HCT116 (cell line): ENCODE results near the gene TTBK1. TPM values are rescaled to one million over a fixed set of nuclear protein-coding genes. Genes with fewer than 3 reads are reported as not detected.

Experiments used
- ATAC-seq: fragments of 200-7000 bp; cut with Tn5 transposase; 2 replicates; pipeline ENCODE4 v1.9.1; 2020; ENCODE audit warnings: mild to moderate bottlenecking, moderate library complexity
- BruUV-seq: library from RNA; stranded (reverse); fragments of 400-500 nt; replicated peaks from 2 replicates; lab custom pipeline; 2021; lab: Mats Ljungman, UMichigan
- CTCF ChIA-PET: fragments of 300-600 bp; sonication (Branson Sonifier 250); formaldehyde crosslinking; loops from one replicate; lab custom pipeline; 2021; ENCODE audit warnings: antibody characterized with exemption; lab: Charles Lee
- POLR2A ChIA-PET: fragments of 300-600, 350-600 bp; sonication (Branson Sonifier 250); formaldehyde crosslinking; loops from one replicate; lab custom pipeline; 2021; ENCODE audit warnings: antibody characterized with exemption; lab: Charles Lee
- RAD21 ChIA-PET, 2 experiments: fragments of 300-600 bp; sonication (Branson Sonifier 250); formaldehyde crosslinking; loops; one replicate each; lab custom pipeline; 2023; ENCODE audit warnings: low total read pairs in 2 of 2; ENCODE audit not compliant: uncharacterized antibody in 2 of 2, unreplicated experiment in 2 of 2, low non-redundant PET in 1 of 2; lab: Charles Lee
- DNase-seq: peaks from one replicate; pipeline ENCODE4 v3.0.0-alpha.2; 2010; ENCODE audit warnings: low read depth, low spot score
- H2AFZ ChIP-seq: fragments of 200-600 bp; shearing (Covaris generic), sonication (generic); 2 replicates; pipeline ENCODE4 v1.6.1; 2017; ENCODE audit warnings: low read depth, mixed run types, mixed read lengths, antibody characterized with exemption, low read length; ENCODE audit not compliant: poor library complexity, severe bottlenecking
- H3K27ac ChIP-seq: 2 replicates; pipeline ENCODE4 v1.5.1; 2012; ENCODE audit warnings: low read depth, low read length
- H3K27me3 ChIP-seq: fragments of 200-600 bp; sonication (generic); 2 replicates; pipeline ENCODE4 v1.6.1; 2016; ENCODE audit warnings: mixed run types, low read length, mixed read lengths; ENCODE audit not compliant: insufficient read depth
- H3K36me3 ChIP-seq, 2 experiments: fragments of 200-500 bp in 1 of 2; fragments of 200-600 bp in 1 of 2; sonication (Bioruptor generic) in 1 of 2; sonication (generic) in 1 of 2; 2 replicates each; pipeline versions ENCODE4 v1.5.1 to v1.6.1; 2014 to 2016; ENCODE audit warnings: low read length in 2 of 2, inconsistent platforms in 1 of 2, mixed read lengths in 1 of 2, mixed run types in 1 of 2; ENCODE audit not compliant: insufficient read depth in 2 of 2, control insufficient read depth in 1 of 2
- H3K4me1 ChIP-seq, 2 experiments: fragments of 200-600 bp in 1 of 2; sonication (generic) in 1 of 2; 2 replicates each; pipeline versions ENCODE4 v1.5.1 to v1.6.1; 2012 to 2017; ENCODE audit warnings: low read length in 2 of 2, inconsistent platforms in 1 of 2, mild to moderate bottlenecking in 1 of 2, mixed read lengths in 1 of 2, mixed run types in 1 of 2, moderate library complexity in 1 of 2; ENCODE audit not compliant: insufficient read depth in 2 of 2, control insufficient read depth in 1 of 2
- H3K4me2 ChIP-seq: fragments of 200-600 bp; sonication (generic); 2 replicates; pipeline ENCODE4 v1.6.1; 2017; ENCODE audit warnings: mixed run types, low read length, mixed read lengths
- H3K4me3 ChIP-seq, 2 experiments: fragments of 200-600 bp in 1 of 2; sonication (generic) in 1 of 2; replicated peaks in 1 of 2; 2 replicates each; pipeline ENCODE4 v1.5.1; 2011 to 2016; ENCODE audit warnings: low read length in 2 of 2, control low read depth in 1 of 2, low read depth in 1 of 2, mild to moderate bottlenecking in 1 of 2, mixed read lengths in 1 of 2, mixed run types in 1 of 2
- H3K79me2 ChIP-seq: fragments of 200-600 bp; sonication (generic); 2 replicates; pipeline ENCODE4 v1.6.1; 2017; ENCODE audit warnings: mild to moderate bottlenecking, mixed run types, low read length, moderate library complexity, mixed read lengths; ENCODE audit not compliant: insufficient read depth
- H3K9ac ChIP-seq: fragments of 200-600 bp; sonication (generic); 2 replicates; pipeline ENCODE4 v1.6.1; 2016; ENCODE audit warnings: low read length, mixed read lengths
- H3K9me2 ChIP-seq: fragments of 200-600 bp; sonication (generic), shearing (Covaris generic); 2 replicates; pipeline ENCODE4 v1.6.1; 2017; ENCODE audit warnings: mixed run types, mild to moderate bottlenecking, moderate library complexity; ENCODE audit not compliant: insufficient read depth
- H3K9me3 ChIP-seq, 2 experiments: fragments of 200-500 bp in 1 of 2; fragments of 200-600 bp in 1 of 2; sonication (Bioruptor generic) in 1 of 2; sonication (generic) in 1 of 2; 2 replicates each; pipeline ENCODE4 v1.6.1; 2014 to 2017; ENCODE audit warnings: low read length in 2 of 2, mixed read lengths in 2 of 2, inconsistent platforms in 1 of 2, low read depth in 1 of 2, mild to moderate bottlenecking in 1 of 2, mixed run types in 1 of 2, moderate library complexity in 1 of 2; ENCODE audit not compliant: control insufficient read depth in 1 of 2, insufficient read depth in 1 of 2
- H4K20me1 ChIP-seq: fragments of 200-600 bp; sonication (generic), shearing (Covaris generic); 2 replicates; pipeline ENCODE4 v1.6.1; 2017; ENCODE audit warnings: mixed run types, mild to moderate bottlenecking, moderate library complexity; ENCODE audit not compliant: insufficient read depth
- CBX3 ChIP-seq: IDR thresholded peaks from 2 replicates; pipeline ENCODE4 v1.6.1; 2012; ENCODE audit warnings: low read depth
- CEBPB ChIP-seq: IDR thresholded peaks from 2 replicates; pipeline ENCODE4 v1.6.1; 2012; ENCODE audit warnings: low read depth
- EGR1 ChIP-seq: IDR thresholded peaks from 2 replicates; pipeline ENCODE4 v1.6.1; 2012; ENCODE audit warnings: low read depth
- EZH2 ChIP-seq: fragments of 200-600 bp; sonication (generic); IDR thresholded peaks from 2 replicates; pipeline ENCODE4 v1.6.1; 2017; ENCODE audit warnings: antibody characterized with exemption, mixed run types
- EZH2phosphoT487 ChIP-seq: fragments of 200-600 bp; IDR thresholded peaks from 2 replicates; pipeline ENCODE4 v1.6.1; 2018; ENCODE audit warnings: antibody characterized with exemption, borderline replicate concordance
- FOSL1 ChIP-seq: IDR thresholded peaks from 2 replicates; pipeline ENCODE4 v1.6.1; 2012; ENCODE audit warnings: low read depth
- JUND ChIP-seq: IDR thresholded peaks from 2 replicates; pipeline ENCODE4 v1.6.1; 2012
- POLR2A ChIP-seq: IDR thresholded peaks from 2 replicates; pipeline ENCODE4 v1.7.0; 2011; ENCODE audit warnings: borderline replicate concordance; ENCODE audit not compliant: insufficient read depth, insufficient read length; ENCODE audit errors: extremely low read depth
- POLR2AphosphoS5 ChIP-seq: IDR thresholded peaks from 2 replicates; pipeline ENCODE4 v1.6.1; 2011; ENCODE audit warnings: mild to moderate bottlenecking, low read depth, low read length, moderate library complexity
- RAD21 ChIP-seq: IDR thresholded peaks from 2 replicates; pipeline ENCODE4 v1.6.1; 2012; ENCODE audit warnings: low read depth, mild to moderate bottlenecking
- SIN3A ChIP-seq: IDR thresholded peaks from 2 replicates; pipeline ENCODE4 v1.6.1; 2012; ENCODE audit warnings: low read depth
- SP1 ChIP-seq: IDR thresholded peaks from 2 replicates; pipeline ENCODE4 v1.6.1; 2012; ENCODE audit warnings: low read depth
- YY1 ChIP-seq: IDR thresholded peaks from 2 replicates; pipeline ENCODE4 v1.6.1; 2011; ENCODE audit warnings: low read length, low read depth, moderate library complexity, mild to moderate bottlenecking; ENCODE audit not compliant: insufficient replicate concordance; ENCODE audit errors: extremely low read depth
- ZNF274 ChIP-seq: fragments of 200-500 bp; sonication (Bioruptor generic); IDR thresholded peaks from 2 replicates; pipeline ENCODE4 v1.6.1; 2014; ENCODE audit warnings: mild to moderate bottlenecking, low read depth, low read length, inconsistent platforms
- intact Hi-C: fragments of 100-400 bp; cut with micrococcal nuclease; formaldehyde crosslinking; loops from 2 replicates; pipeline ENCODE4 v1.10.0; 2022
- total RNA-seq: library from RNA; stranded (reverse); gene quantifications from one replicate; pipeline ENCODE4 v1.2.1, GENCODE V29; 2021; ENCODE audit not compliant: unreplicated experiment
- TF ChIP-seq, protein P1 (sequence below), 3 experiments: fragments of 200-600 bp in 1 of 3; sonication (generic) in 1 of 3; IDR thresholded peaks in 2 of 3; conservative IDR thresholded peaks in 1 of 3; 2 replicates each; pipeline ENCODE4 v1.5.1; 2012 to 2017; ENCODE audit warnings: low read depth in 2 of 3, low read length in 2 of 3, antibody characterized with exemption in 1 of 3, borderline replicate concordance in 1 of 3, control low read depth in 1 of 3, mild to moderate bottlenecking in 1 of 3, mixed read lengths in 1 of 3, mixed run types in 1 of 3, moderate library complexity in 1 of 3; ENCODE audit not compliant: insufficient read depth in 1 of 3
- TF ChIP-seq, protein P2 (sequence below): IDR thresholded peaks from 2 replicates; pipeline ENCODE4 v1.6.1; 2012
- TF ChIP-seq, protein P3 (sequence below): IDR thresholded peaks from 2 replicates; pipeline ENCODE4 v1.6.1; 2012
- TF ChIP-seq, protein P4 (sequence below): IDR thresholded peaks from 2 replicates; pipeline ENCODE4 v1.6.1; 2011; ENCODE audit warnings: mild to moderate bottlenecking, low read length, moderate library complexity; ENCODE audit not compliant: insufficient replicate concordance; ENCODE audit errors: extremely low read depth
- TF ChIP-seq, protein P5 (sequence below): IDR thresholded peaks from 2 replicates; pipeline ENCODE4 v1.6.1; 2012; ENCODE audit warnings: low read depth

The TTBK1 gene
- total RNA-seq, 1 experiment from 2014 or later, result not detected

DNA sequence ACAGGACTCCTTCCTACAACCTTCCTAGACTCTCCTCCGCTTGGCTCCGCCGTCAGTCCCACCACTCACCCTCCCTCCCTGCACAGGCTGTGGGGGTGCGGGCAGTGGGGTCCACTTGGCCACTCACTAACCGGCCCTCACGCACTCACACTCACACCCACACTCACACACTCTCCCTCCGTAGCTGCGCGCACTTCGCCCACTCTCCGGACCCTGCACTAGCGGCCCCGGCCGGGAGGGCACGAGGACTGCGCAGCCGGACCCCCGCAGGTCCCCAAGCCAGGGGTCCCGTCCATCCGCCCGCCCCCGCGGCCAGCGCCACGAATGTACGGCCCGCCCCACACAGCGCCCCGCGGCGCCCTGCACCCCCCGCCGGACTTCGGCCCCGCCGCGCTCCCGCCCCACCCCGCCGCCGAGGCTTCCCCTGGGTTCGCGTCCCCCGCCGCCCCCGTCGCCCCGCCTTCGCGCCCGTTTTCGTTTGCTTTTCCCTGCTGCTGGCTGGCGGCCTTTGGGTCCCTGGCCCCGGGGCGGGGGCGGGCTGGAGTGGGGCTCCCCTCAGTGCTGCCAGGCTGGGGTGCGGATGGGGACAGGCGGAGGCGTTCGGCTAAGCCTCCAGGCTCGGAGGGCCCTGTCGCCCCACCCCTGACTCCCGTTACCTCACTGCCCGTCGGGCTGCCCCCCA is 31.8 kb downstream of the TTBK1 start:
- no peak for TF ChIP-seq SIN3A
- TF ChIP-seq EZH2, result no peak
- no peak for TF ChIP-seq RAD21
- TF ChIP-seq, protein P1, sequence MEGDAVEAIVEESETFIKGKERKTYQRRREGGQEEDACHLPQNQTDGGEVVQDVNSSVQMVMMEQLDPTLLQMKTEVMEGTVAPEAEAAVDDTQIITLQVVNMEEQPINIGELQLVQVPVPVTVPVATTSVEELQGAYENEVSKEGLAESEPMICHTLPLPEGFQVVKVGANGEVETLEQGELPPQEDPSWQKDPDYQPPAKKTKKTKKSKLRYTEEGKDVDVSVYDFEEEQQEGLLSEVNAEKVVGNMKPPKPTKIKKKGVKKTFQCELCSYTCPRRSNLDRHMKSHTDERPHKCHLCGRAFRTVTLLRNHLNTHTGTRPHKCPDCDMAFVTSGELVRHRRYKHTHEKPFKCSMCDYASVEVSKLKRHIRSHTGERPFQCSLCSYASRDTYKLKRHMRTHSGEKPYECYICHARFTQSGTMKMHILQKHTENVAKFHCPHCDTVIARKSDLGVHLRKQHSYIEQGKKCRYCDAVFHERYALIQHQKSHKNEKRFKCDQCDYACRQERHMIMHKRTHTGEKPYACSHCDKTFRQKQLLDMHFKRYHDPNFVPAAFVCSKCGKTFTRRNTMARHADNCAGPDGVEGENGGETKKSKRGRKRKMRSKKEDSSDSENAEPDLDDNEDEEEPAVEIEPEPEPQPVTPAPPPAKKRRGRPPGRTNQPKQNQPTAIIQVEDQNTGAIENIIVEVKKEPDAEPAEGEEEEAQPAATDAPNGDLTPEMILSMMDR (IDR thresholded peaks at IDR 0.05 in 2 of 3, conservative IDR thresholded peaks at IDR 0.05 in 1 of 3; ENCODE audit: borderline replicate concordance in 1 of 3, insufficient read depth in 1 of 3, low read depth in 2 of 3, low read length in 2 of 3), result no peak
- TF ChIP-seq YY1, result no peak
- TF ChIP-seq, protein P2, sequence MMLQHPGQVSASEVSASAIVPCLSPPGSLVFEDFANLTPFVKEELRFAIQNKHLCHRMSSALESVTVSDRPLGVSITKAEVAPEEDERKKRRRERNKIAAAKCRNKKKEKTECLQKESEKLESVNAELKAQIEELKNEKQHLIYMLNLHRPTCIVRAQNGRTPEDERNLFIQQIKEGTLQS, result no peak
- no peak for TF ChIP-seq POLR2AphosphoS5
- no peak for TF ChIP-seq ZNF274
- TF ChIP-seq EGR1, result no peak
- TF ChIP-seq, protein P3, sequence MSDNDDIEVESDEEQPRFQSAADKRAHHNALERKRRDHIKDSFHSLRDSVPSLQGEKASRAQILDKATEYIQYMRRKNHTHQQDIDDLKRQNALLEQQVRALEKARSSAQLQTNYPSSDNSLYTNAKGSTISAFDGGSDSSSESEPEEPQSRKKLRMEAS, result no peak
- TF ChIP-seq FOSL1, result no peak
- TF ChIP-seq, protein P4, sequence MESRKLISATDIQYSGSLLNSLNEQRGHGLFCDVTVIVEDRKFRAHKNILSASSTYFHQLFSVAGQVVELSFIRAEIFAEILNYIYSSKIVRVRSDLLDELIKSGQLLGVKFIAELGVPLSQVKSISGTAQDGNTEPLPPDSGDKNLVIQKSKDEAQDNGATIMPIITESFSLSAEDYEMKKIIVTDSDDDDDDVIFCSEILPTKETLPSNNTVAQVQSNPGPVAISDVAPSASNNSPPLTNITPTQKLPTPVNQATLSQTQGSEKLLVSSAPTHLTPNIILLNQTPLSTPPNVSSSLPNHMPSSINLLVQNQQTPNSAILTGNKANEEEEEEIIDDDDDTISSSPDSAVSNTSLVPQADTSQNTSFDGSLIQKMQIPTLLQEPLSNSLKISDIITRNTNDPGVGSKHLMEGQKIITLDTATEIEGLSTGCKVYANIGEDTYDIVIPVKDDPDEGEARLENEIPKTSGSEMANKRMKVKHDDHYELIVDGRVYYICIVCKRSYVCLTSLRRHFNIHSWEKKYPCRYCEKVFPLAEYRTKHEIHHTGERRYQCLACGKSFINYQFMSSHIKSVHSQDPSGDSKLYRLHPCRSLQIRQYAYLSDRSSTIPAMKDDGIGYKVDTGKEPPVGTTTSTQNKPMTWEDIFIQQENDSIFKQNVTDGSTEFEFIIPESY, result no peak
- TF ChIP-seq CEBPB, result no peak
- TF ChIP-seq EZH2phosphoT487, result no peak
- no peak for TF ChIP-seq SP1
- TF ChIP-seq CBX3, result no peak
- no peak for TF ChIP-seq JUND
- TF ChIP-seq, protein P5, sequence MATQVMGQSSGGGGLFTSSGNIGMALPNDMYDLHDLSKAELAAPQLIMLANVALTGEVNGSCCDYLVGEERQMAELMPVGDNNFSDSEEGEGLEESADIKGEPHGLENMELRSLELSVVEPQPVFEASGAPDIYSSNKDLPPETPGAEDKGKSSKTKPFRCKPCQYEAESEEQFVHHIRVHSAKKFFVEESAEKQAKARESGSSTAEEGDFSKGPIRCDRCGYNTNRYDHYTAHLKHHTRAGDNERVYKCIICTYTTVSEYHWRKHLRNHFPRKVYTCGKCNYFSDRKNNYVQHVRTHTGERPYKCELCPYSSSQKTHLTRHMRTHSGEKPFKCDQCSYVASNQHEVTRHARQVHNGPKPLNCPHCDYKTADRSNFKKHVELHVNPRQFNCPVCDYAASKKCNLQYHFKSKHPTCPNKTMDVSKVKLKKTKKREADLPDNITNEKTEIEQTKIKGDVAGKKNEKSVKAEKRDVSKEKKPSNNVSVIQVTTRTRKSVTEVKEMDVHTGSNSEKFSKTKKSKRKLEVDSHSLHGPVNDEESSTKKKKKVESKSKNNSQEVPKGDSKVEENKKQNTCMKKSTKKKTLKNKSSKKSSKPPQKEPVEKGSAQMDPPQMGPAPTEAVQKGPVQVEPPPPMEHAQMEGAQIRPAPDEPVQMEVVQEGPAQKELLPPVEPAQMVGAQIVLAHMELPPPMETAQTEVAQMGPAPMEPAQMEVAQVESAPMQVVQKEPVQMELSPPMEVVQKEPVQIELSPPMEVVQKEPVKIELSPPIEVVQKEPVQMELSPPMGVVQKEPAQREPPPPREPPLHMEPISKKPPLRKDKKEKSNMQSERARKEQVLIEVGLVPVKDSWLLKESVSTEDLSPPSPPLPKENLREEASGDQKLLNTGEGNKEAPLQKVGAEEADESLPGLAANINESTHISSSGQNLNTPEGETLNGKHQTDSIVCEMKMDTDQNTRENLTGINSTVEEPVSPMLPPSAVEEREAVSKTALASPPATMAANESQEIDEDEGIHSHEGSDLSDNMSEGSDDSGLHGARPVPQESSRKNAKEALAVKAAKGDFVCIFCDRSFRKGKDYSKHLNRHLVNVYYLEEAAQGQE, result no peak
- no peak for TF ChIP-seq POLR2A
- H4K20me1 ChIP-seq, result no peaks in the 10 kb centered on the region
- DNase-seq (no peak), ATAC-seq (no peak)
- no peak overlapping the region for H2AFZ ChIP-seq
- no peaks in the 10 kb centered on the region for H3K9me2 ChIP-seq
- intact Hi-C loops, result no loop called here
- no peaks in the 10 kb centered on the region for H3K36me3 ChIP-seq
- no peaks in the 10 kb centered on the region for H3K9me3 ChIP-seq
- ChIA-PET POLR2A (no interaction called here), CTCF (no interaction called here), RAD21 (no interaction called here)
- H3K27ac ChIP-seq, result no peak overlapping the region
- no TSS peak for BruUV-seq
- H3K4me1 ChIP-seq, result peaks cover 0 to 12% of the 10 kb centered on the region in 2 experiments; a peak in 2 of 4 replicates
- H3K27me3 ChIP-seq, result no peaks in the 10 kb centered on the region
- H3K4me2 ChIP-seq, result no peak overlapping the region
- H3K9ac ChIP-seq, result no peak overlapping the region
- H3K79me2 ChIP-seq, result no peaks in the 10 kb centered on the region
- no peak overlapping the region for H3K4me3 ChIP-seq
